ENCODE data around the gene MYBPC3. TPM values are rescaled to one million over a fixed set of nuclear protein-coding genes. Genes with fewer than 3 reads are reported as not detected.

Gene MYBPC3
- total RNA-seq, 4 donors from 2014 or later: 0.21 to 0.57 TPM; not detected in 2

DNA sequence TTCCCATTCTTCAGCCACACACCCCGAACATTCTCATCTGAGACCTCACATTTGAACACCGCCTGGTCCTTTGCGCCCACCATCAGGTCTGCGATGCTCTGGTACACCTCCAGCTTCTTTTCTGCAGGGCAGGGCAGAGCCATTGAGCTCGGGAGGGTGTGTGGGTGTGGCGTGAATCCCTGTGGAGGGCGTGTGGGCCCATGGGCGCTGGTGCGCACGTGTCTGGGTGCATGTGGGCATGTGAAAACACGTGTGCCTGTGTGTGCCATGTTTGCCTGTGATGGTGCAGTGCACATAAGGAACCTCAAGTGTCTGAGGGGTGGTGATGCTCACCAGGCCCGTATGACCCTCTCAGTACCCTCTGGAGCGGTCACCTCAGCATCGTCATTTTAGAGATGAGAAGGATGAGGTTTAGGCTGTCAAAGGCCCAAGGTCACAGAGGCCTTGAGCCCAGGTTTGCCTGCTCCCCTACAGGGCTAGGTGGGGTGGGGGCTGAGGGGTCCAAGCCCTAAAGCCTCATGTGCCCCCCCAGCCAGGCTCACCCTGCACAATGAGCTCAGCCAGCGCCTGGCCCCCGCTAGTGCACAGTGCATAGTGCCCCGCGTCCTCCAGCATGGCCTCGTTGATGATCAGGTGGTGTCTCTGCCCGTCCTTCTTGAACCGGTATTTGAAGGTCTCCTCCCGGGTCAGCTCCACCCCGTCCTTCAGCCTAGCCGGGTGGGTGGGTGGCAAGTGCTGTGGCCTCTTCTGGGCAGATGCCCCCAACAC is 10.3 kb downstream of the MYBPC3 start:
- H3K9me3 ChIP-seq: no peaks in the 10 kb centered on the region
- no peaks in the 10 kb centered on the region for H3K4me1 ChIP-seq
- no peaks in the 10 kb centered on the region for H3K36me3 ChIP-seq
- DNase-seq (ENCODE audit: low spot score in 2 of 2): no peak
- TF ChIP-seq POLR2AphosphoS5 (IDR thresholded peaks at IDR 0.05): no peak
- no peak overlapping the region for H3K4me3 ChIP-seq
- 80% methylated on average over 24 of the region's 24 CpGs for WGBS
- H3K27me3 ChIP-seq: no peaks in the 10 kb centered on the region
- no peak overlapping the region for H3K27ac ChIP-seq

DNA sequence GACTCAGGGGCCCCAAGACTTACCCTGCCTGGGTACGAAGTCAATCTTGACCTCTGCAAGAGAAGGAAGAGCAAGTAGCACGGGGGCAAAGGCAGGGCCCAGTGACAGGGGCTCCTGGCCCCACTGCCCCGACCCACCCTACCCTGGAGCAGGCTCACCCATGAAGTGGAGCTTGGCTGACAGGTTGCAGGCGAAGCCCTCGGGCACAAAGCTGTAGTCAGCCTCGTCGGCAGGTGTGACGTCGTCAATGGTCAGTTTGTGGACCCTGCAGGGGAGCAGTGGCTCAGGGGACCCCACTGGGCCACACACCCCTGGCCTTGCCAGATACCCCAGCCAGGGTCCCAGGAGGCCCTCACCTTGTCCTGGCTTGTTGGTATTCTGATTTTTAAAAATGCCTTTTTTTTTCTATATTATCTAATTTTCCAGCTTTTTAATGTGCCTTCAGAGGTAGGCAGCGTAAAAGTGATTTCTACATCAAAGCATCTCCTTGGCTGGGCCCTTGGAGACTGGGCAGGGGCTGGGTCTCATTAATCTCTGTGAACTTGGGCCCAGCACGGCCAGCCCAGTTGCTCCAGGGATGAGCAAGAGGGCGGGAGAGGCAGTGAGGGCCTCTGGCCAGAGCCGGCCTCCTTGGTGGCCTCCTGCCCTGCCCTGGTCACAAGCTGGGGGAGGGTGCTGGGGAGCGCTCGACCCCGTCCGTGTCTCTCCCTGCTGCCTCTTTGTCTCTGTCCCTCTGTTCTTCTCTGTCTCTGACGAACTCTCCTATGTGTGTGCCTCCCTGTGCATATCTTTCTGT is 11.3 kb downstream of the MYBPC3 start:
- no peak for TF ChIP-seq EP300 (IDR thresholded peaks at IDR 0.05)
- TF ChIP-seq, protein P1, sequence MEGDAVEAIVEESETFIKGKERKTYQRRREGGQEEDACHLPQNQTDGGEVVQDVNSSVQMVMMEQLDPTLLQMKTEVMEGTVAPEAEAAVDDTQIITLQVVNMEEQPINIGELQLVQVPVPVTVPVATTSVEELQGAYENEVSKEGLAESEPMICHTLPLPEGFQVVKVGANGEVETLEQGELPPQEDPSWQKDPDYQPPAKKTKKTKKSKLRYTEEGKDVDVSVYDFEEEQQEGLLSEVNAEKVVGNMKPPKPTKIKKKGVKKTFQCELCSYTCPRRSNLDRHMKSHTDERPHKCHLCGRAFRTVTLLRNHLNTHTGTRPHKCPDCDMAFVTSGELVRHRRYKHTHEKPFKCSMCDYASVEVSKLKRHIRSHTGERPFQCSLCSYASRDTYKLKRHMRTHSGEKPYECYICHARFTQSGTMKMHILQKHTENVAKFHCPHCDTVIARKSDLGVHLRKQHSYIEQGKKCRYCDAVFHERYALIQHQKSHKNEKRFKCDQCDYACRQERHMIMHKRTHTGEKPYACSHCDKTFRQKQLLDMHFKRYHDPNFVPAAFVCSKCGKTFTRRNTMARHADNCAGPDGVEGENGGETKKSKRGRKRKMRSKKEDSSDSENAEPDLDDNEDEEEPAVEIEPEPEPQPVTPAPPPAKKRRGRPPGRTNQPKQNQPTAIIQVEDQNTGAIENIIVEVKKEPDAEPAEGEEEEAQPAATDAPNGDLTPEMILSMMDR (IDR thresholded peaks at IDR 0.05): no peak
- TF ChIP-seq POLR2AphosphoS5 (IDR thresholded peaks at IDR 0.05): no peak
- no peak for TF ChIP-seq POLR2A (IDR thresholded peaks at IDR 0.05)
- no peak overlapping the region for H3K4me3 ChIP-seq
- DNase-seq (ENCODE audit: low spot score in 2 of 2): no peak
- H3K27ac ChIP-seq: no peak overlapping the region
- H3K27me3 ChIP-seq: no peaks in the 10 kb centered on the region
- H3K36me3 ChIP-seq: no peaks in the 10 kb centered on the region
- no peaks in the 10 kb centered on the region for H3K9me3 ChIP-seq
- WGBS: 53% methylated on average over 14 of the region's 18 CpGs
- H3K4me1 ChIP-seq: no peaks in the 10 kb centered on the region

DNA sequence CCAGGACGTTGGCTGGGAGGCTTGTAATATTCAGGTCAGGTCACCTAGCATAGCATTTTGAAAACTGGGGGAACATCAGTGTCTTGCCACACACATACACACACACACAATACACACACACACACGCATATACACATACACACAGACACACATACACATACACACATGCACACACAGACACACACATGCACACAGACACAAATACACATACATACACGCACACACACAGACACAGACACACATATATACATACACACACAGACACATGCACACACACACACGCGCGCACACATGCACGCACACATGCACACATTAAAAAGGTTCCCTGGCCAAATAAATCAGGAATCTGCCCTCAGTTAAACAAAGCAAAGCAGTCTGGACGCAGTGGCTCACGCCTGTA is 12.5 kb downstream of the MYBPC3 start:
- H3K9me3 ChIP-seq: no peaks in the 10 kb centered on the region
- H3K4me3 ChIP-seq: no peak overlapping the region
- H3K36me3 ChIP-seq: no peaks in the 10 kb centered on the region
- H3K27me3 ChIP-seq: no peaks in the 10 kb centered on the region
- no peaks in the 10 kb centered on the region for H3K4me1 ChIP-seq
- H3K27ac ChIP-seq: no peak overlapping the region
- 81% methylated on average over 9 of the region's 9 CpGs for WGBS
- TF ChIP-seq POLR2A (IDR thresholded peaks at IDR 0.05) (no peak), EP300 (IDR thresholded peaks at IDR 0.05) (no peak), POLR2AphosphoS5 (IDR thresholded peaks at IDR 0.05) (no peak)
- TF ChIP-seq, protein P1 (IDR thresholded peaks at IDR 0.05): no peak
- no peak for DNase-seq (ENCODE audit: low spot score in 2 of 2)

- no peaks in the 10 kb centered on the region for H3K4me1 ChIP-seq
- 95% methylated on average over 22 of the region's 27 CpGs for WGBS
Observed at GRCh38 chr11:47338396-47339241, 13.9 kb downstream of the MYBPC3 start.

More at GRCh38 chr11:47338396-47339241, 13.9 kb downstream of the MYBPC3 start:
- Histone ChIP-seq H3K4me3 (no peak overlapping the region), H3K9me3 (no peaks in the 10 kb centered on the region), H3K36me3 (no peaks in the 10 kb centered on the region), H3K27ac (no peak overlapping the region), H3K27me3 (no peaks in the 10 kb centered on the region)
- DNase-seq (ENCODE audit: low spot score in 2 of 2): no peak
- TF ChIP-seq POLR2A (IDR thresholded peaks at IDR 0.05) (no peak), EP300 (IDR thresholded peaks at IDR 0.05) (no peak), POLR2AphosphoS5 (IDR thresholded peaks at IDR 0.05) (no peak)
- TF ChIP-seq, protein P1 (IDR thresholded peaks at IDR 0.05): no peak
